Natural killer cell treated with Interleukin-12 subunit alpha and Interleukin-12 subunit beta and Interleukin-15 and Interleukin-18, amount 100 ng/mL, for 72 hours (primary cell): ENCODE results near the gene MEF2C. TPM values are rescaled to one million over a fixed set of nuclear protein-coding genes. Genes with fewer than 3 reads are reported as not detected.

Source experiments
- ATAC-seq, 2 donors: fragments of 150-1000 bp; cut with Tn5 transposase in 1 of 2; sonication (Bioruptor Pico), chemical (Tn5 transposase) in 1 of 2; 2 replicates each; pipeline ENCODE4 v1.10.0; 2021
- DNase-seq: peaks from one replicate; pipeline ENCODE4 v3.0.0; 2022; ENCODE audit warnings: low spot score
- H3K27ac Mint-ChIP-seq, 2 donors: 1 replicate in 1 of 2; 2 replicates in 1 of 2; pipeline ENCODE4 v1.8.0; 2022; ENCODE audit warnings: mixed read lengths in 2 of 2, mild to moderate bottlenecking in 1 of 2, moderate library complexity in 1 of 2
- H3K27me3 Mint-ChIP-seq, 2 donors: 1 replicate in 1 of 2; 2 replicates in 1 of 2; pipeline ENCODE4 v1.8.0; 2022; ENCODE audit warnings: mixed read lengths in 2 of 2
- H3K36me3 Mint-ChIP-seq: one replicate; pipeline ENCODE4 v1.8.0; 2022; ENCODE audit warnings: mixed read lengths
- H3K4me1 Mint-ChIP-seq, 2 donors: 1 replicate in 1 of 2; 2 replicates in 1 of 2; pipeline ENCODE4 v1.8.0; 2022; ENCODE audit warnings: low read depth in 2 of 2, mixed read lengths in 2 of 2, mild to moderate bottlenecking in 1 of 2
- H3K4me3 Mint-ChIP-seq: one replicate; pipeline ENCODE4 v1.8.0; 2022; ENCODE audit warnings: mixed read lengths
- H3K9me3 Mint-ChIP-seq: 2 replicates; pipeline ENCODE4 v1.8.0; 2022; ENCODE audit warnings: mixed read lengths
- total RNA-seq, 2 donors: library from RNA; stranded (reverse); gene quantifications; one replicate each; pipeline ENCODE4 v1.2.3, GENCODE V29; 2022

Gene MEF2C
- total RNA-seq, 2 donors from 2014 or later, result 3.3 to 3.5 TPM

DNA sequence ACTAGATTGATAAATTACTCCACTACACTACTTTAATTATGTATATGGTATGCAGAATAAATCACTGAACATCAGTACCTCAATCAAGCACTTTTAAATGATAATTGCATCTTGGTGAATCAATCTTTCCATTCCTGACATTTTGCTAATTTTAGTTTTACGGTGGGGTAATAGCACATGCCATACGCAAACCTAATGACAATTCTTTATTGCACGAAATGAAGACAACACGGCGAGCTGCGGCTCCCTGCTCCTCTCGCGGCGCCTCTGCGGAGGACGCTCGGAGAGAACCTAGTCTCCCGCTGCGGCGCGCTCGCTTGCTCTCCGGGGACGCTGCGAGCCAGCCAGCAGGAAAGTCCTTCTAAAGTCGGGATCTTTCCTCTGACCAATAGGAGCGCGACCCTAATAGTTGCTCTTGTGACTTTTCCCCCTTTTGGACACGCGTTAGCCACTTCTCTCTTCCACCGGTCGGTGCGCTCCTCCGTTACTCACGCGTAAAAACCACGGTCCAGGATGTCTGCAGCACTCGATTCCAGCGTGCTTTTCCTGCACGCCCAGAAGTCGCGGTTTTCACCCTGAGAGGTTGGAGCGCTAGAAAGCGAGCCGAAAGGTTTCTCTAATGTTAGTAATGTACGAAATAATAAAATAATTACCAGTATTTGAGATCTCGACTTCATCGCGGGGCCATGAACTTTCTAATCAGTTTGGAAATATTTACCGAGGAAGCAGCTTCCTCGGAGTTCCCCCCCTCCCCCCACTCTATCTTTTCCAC is 1.0 kb upstream of the MEF2C start:
- Mint-ChIP-seq H3K4me1 (peaks cover 19 to 20% of the 10 kb centered on the region in 2 donors), H3K27ac (peak overlapping the region; percentile 4 to 56), H3K36me3 (peaks cover 5% of the 10 kb centered on the region), H3K27me3 (peaks cover 10 to 29% of the 10 kb centered on the region in 2 donors), H3K9me3 (no peaks in the 10 kb centered on the region), H3K4me3 (peak overlapping the region; percentile 85)
- DNase-seq (no peak), ATAC-seq (peak; percentile 51 to 64)

GRCh38 chr5:88882276-88883038 is 527 bp downstream of the MEF2C start:
- Mint-ChIP-seq H3K27me3 (peaks cover 2 to 19% of the 10 kb centered on the region in 2 donors), H3K4me3 (peak overlapping the region; percentile 85), H3K4me1 (peaks cover 19 to 20% of the 10 kb centered on the region in 2 donors), H3K36me3 (peaks cover 5% of the 10 kb centered on the region), H3K27ac (peak overlapping the region; percentile 14 to 56), H3K9me3 (no peaks in the 10 kb centered on the region)
- DNase-seq (no peak), ATAC-seq (no peak)

- Mint-ChIP-seq H3K4me3 (peak overlapping the region; percentile 85), H3K9me3 (no peaks in the 10 kb centered on the region), H3K4me1 (peaks cover 19 to 20% of the 10 kb centered on the region in 2 donors), H3K27me3 (peaks cover 2 to 19% of the 10 kb centered on the region in 2 donors), H3K27ac (no peak overlapping the region), H3K36me3 (peaks cover 5% of the 10 kb centered on the region)
- ATAC-seq (peak in 1 of 2 donors; percentile 75), DNase-seq (no peak)
Observed at GRCh38 chr5:88881571-88881971, 1.4 kb downstream of the MEF2C start.

GRCh38 chr5:88880201-88880600 is 2.8 kb downstream of the MEF2C start:
- H3K4me1 Mint-ChIP-seq, result peaks cover 19 to 22% of the 10 kb centered on the region in 2 donors
- H3K27me3 Mint-ChIP-seq, result peaks cover 2 to 19% of the 10 kb centered on the region in 2 donors
- no peak overlapping the region for H3K4me3 Mint-ChIP-seq
- ATAC-seq (no peak), DNase-seq (no peak)
- no peak overlapping the region for H3K27ac Mint-ChIP-seq
- H3K9me3 Mint-ChIP-seq, result no peaks in the 10 kb centered on the region
- peaks cover 5% of the 10 kb centered on the region for H3K36me3 Mint-ChIP-seq

- DNase-seq, result no peak
- Mint-ChIP-seq H3K36me3 (peaks cover 5% of the 10 kb centered on the region), H3K27me3 (peaks cover 2 to 19% of the 10 kb centered on the region in 2 donors)
Observed at GRCh38 chr5:88879724-88880123, 3.3 kb downstream of the MEF2C start.

GRCh38 chr5:88878976-88879375 is 4.0 kb downstream of the MEF2C start:
- H3K36me3 Mint-ChIP-seq, result peaks cover 5% of the 10 kb centered on the region
- H3K27me3 Mint-ChIP-seq, result peaks cover 0 to 14% of the 10 kb centered on the region in 2 donors
- no peak overlapping the region for H3K4me3 Mint-ChIP-seq
- DNase-seq (no peak), ATAC-seq (no peak)
- no peaks in the 10 kb centered on the region for H3K9me3 Mint-ChIP-seq
- peaks cover 13 to 20% of the 10 kb centered on the region in 2 donors for H3K4me1 Mint-ChIP-seq
- no peak overlapping the region for H3K27ac Mint-ChIP-seq

More at GRCh38 chr5:88879724-88880123, 3.3 kb downstream of the MEF2C start:
- H3K4me1 Mint-ChIP-seq, result peaks cover 19 to 25% of the 10 kb centered on the region in 2 donors
- H3K4me3 Mint-ChIP-seq, result no peak overlapping the region
- ATAC-seq, result no peak
- no peak overlapping the region for H3K27ac Mint-ChIP-seq
- H3K9me3 Mint-ChIP-seq, result no peaks in the 10 kb centered on the region

DNA sequence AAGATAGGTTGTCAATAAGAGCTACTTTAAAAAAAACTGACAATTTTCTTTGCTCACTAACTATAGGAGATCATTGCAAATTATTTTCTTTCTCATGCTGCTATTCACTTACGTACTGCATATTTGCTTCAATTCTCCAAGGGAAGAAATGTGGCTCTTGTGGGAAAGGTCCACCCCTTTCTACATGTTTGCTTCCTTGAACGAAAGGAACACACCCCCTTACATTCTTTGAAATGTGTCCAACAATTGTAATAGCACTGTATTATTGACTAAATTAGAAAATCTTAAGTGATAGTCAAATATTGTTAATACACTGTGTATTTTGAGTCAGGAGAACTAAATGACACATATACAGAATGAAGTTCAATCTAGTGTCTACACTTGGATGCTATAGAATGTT is 5.2 kb downstream of the MEF2C start:
- Mint-ChIP-seq H3K27ac (no peak overlapping the region), H3K27me3 (peaks cover 0 to 6% of the 10 kb centered on the region in 2 donors), H3K9me3 (no peaks in the 10 kb centered on the region), H3K4me3 (no peak overlapping the region), H3K4me1 (peaks cover 16 to 18% of the 10 kb centered on the region in 2 donors), H3K36me3 (peaks cover 5% of the 10 kb centered on the region)
- DNase-seq, result no peak
- ATAC-seq, result no peak

DNA sequence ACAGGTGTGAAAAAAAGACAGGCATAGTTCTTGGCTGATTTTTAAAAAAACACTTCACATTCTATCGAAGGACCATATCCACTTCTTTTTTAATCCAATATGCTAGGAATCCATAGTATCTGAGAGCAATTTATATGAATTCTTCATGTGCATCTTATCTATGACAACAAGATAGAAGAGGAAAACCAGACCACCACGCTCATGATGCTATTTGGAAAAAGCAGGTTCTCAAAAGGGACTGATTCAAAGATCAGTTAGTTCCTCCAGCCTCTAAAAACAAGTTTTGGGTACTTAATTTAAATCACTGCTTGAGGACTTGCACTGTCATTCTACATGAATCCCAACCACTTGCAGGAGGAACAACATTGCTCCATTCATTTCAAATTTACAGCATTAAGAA is 6.3 kb downstream of the MEF2C start:
- H3K27ac Mint-ChIP-seq, result no peak overlapping the region

GRCh38 chr5:88875341-88876234 is 7.4 kb downstream of the MEF2C start:
- Mint-ChIP-seq H3K27ac (peak overlapping the region in 1 of 2 donors; percentile 18), H3K36me3 (no peaks in the 10 kb centered on the region), H3K27me3 (no peaks in the 10 kb centered on the region), H3K4me3 (peak overlapping the region; percentile 30), H3K9me3 (no peaks in the 10 kb centered on the region), H3K4me1 (peaks cover 9 to 13% of the 10 kb centered on the region in 2 donors)
- DNase-seq, result no peak
- ATAC-seq, result no peak

More for the DNA sequence above, 6.3 kb downstream of the MEF2C start:
- Mint-ChIP-seq H3K4me3 (no peak overlapping the region), H3K36me3 (no peaks in the 10 kb centered on the region), H3K9me3 (no peaks in the 10 kb centered on the region), H3K27me3 (no peaks in the 10 kb centered on the region), H3K4me1 (peaks cover 9 to 13% of the 10 kb centered on the region in 2 donors)
- ATAC-seq, result no peak
- no peak for DNase-seq

GRCh38 chr5:88873447-88873846 is 9.5 kb downstream of the MEF2C start:
- no peak overlapping the region for H3K27ac Mint-ChIP-seq
- H3K4me1 Mint-ChIP-seq, result peaks cover 9 to 13% of the 10 kb centered on the region in 2 donors
- H3K27me3 Mint-ChIP-seq, result no peaks in the 10 kb centered on the region
- no peak for DNase-seq
- peak overlapping the region; percentile 24 for H3K4me3 Mint-ChIP-seq
- no peaks in the 10 kb centered on the region for H3K36me3 Mint-ChIP-seq
- H3K9me3 Mint-ChIP-seq, result no peaks in the 10 kb centered on the region
- no peak for ATAC-seq

DNA sequence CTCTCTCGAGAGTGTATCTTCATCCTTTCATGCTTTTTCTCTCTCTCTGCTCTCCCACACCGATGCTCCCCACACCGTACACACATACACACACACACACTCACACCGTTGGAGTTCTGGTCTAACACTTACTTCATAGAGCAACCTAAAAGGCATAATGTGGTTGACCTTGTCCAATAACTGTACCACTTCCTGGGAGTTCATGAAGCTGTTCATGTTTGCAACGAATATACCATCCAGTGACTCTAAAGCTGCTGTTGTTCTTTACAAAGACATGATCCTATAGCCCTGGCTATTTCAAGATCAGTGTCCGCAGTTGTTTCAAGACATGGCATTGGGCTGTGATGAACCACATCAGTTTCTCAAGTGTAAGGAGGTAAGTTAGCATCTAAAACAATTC is 10.0 kb downstream of the MEF2C start:
- peak overlapping the region; percentile 24 for H3K4me3 Mint-ChIP-seq
- H3K27ac Mint-ChIP-seq, result no peak overlapping the region
- no peak for DNase-seq
- peak; percentile 68 to 79 for ATAC-seq
- peaks cover 9 to 13% of the 10 kb centered on the region in 2 donors for H3K4me1 Mint-ChIP-seq
- no peaks in the 10 kb centered on the region for H3K36me3 Mint-ChIP-seq
- H3K9me3 Mint-ChIP-seq, result no peaks in the 10 kb centered on the region
- H3K27me3 Mint-ChIP-seq, result no peaks in the 10 kb centered on the region

DNA sequence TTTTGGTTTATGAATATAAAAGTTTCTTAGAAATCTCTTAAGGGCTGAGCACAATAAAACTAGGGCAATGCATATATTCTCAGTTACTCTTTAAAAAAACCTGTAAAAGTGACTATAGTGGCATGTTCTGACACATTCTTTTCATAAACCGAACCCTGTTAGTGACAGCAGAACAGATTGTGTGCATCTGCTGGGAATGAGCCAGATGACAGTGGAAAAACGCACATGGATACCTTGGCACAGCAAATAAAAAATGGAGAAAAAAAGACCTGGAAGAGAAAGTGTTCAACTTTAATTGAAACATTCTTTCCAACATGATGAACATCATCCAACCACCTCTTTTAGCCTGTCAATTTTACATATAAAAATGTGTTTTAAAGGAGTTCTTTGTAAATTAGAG is 12.7 kb downstream of the MEF2C start:
- Mint-ChIP-seq H3K27ac (no peak overlapping the region), H3K27me3 (no peaks in the 10 kb centered on the region), H3K4me1 (peaks cover 9 to 12% of the 10 kb centered on the region in 2 donors), H3K4me3 (no peak overlapping the region), H3K36me3 (no peaks in the 10 kb centered on the region), H3K9me3 (no peaks in the 10 kb centered on the region)
- DNase-seq (no peak), ATAC-seq (no peak)

GRCh38 chr5:88868468-88869068 is 14.4 kb downstream of the MEF2C start:
- Mint-ChIP-seq H3K4me3 (no peak overlapping the region), H3K27ac (no peak overlapping the region), H3K27me3 (no peaks in the 10 kb centered on the region), H3K4me1 (peaks cover 9% of the 10 kb centered on the region in 2 donors), H3K36me3 (no peaks in the 10 kb centered on the region), H3K9me3 (no peaks in the 10 kb centered on the region)
- DNase-seq (no peak), ATAC-seq (no peak)
